Muscle layer of duodenum (tissue), 2 donors: ENCODE measurements around the gene PAQR8.

Experiments
- H3K27ac ChIP-seq: one replicate; pipeline ENCODE4 v1.7.0; 2013; ENCODE audit warnings: mild to moderate bottlenecking, low read length
- H3K27me3 ChIP-seq: one replicate; pipeline ENCODE4 v1.7.0; 2013; ENCODE audit warnings: low read depth, mild to moderate bottlenecking, control low read depth, low read length
- H3K36me3 ChIP-seq, 2 donors: one replicate each; pipeline ENCODE4 v1.7.0; 2013; ENCODE audit warnings: low read length in 2 of 2, control low read depth in 1 of 2, mild to moderate bottlenecking in 1 of 2; ENCODE audit not compliant: insufficient read depth in 2 of 2, control insufficient read depth in 1 of 2
- H3K4me1 ChIP-seq, 2 donors: one replicate each; pipeline ENCODE4 v1.7.0; 2013; ENCODE audit warnings: low read length in 2 of 2, mild to moderate bottlenecking in 2 of 2, control low read depth in 1 of 2, moderate library complexity in 1 of 2; ENCODE audit not compliant: insufficient read depth in 2 of 2, control insufficient read depth in 1 of 2
- H3K4me3 ChIP-seq, 2 donors: one replicate each; pipeline ENCODE4 v1.7.0; 2013; ENCODE audit warnings: low read length in 2 of 2, low read depth in 1 of 2, mild to moderate bottlenecking in 1 of 2
- H3K9me3 ChIP-seq, 2 donors: one replicate each; pipeline ENCODE4 v1.7.0; 2013; ENCODE audit warnings: low read length in 2 of 2, control low read depth in 1 of 2, mild to moderate bottlenecking in 1 of 2; ENCODE audit not compliant: control insufficient read depth in 1 of 2
- donor health status: healthy.

Gene PAQR8

DNA sequence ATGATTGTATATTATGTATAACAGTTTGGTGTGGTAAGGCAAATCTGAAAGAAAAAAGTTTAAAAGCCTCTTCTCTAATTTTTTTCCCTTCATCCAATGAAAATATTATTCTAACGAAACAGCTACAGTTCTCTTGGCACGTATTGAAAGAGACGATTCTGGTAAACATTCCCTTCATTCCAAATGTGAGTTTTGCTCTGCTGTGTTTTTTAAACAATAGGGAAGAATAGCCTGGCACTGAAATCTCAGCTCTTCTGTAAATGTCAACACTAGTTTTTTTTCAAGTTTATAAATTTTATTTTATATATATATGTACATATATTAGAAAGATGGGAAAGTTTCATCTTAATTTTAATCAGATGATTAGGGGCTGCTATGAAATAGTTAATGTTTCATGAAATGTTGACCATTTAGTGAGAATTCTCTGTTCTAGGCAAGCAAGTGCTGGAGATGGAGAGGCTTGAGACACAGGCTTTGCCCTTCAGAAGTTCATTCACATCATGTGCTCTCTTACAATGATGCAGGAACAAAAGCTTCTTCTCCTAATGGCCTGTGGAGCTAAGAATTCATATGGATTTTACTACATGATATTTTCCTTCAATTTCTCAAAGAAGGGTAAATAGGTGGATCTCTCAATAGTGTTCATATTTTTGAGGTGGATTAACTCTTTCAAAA, 4.1 kb downstream of the PAQR8 start:
- peaks cover 0 to 8% of the 10 kb centered on the region in 2 donors for H3K36me3 ChIP-seq
- no peak overlapping the region for H3K27ac ChIP-seq
- H3K4me1 ChIP-seq, result peaks cover 6 to 26% of the 10 kb centered on the region in 2 donors
- no peaks in the 10 kb centered on the region for H3K27me3 ChIP-seq
- no peaks in the 10 kb centered on the region for H3K9me3 ChIP-seq
- H3K4me3 ChIP-seq, result no peak overlapping the region

DNA sequence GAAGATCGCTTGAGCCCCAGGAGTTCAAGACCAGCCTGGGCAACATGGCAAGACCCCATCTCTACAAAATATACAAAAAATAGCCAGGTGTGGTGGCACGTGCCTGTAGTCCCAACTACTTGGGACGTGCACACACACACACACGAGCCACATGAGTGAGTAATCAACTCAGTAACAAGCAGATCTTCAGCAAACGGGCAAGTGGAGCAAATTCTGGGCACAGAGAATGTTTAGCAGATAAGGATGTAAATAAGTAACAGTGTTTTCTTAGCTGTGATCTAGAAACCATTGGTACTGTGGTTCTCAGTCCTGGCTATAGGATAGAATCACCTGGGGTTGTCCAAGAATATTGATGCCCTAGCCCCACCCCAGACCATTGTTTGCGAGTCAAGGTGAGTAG, 6.1 kb downstream of the PAQR8 start:
- Histone ChIP-seq H3K4me1 (peaks cover 0 to 20% of the 10 kb centered on the region in 2 donors), H3K9me3 (no peaks in the 10 kb centered on the region), H3K27me3 (no peaks in the 10 kb centered on the region), H3K4me3 (no peak overlapping the region), H3K27ac (no peak overlapping the region), H3K36me3 (peaks cover 0 to 8% of the 10 kb centered on the region in 2 donors)

DNA sequence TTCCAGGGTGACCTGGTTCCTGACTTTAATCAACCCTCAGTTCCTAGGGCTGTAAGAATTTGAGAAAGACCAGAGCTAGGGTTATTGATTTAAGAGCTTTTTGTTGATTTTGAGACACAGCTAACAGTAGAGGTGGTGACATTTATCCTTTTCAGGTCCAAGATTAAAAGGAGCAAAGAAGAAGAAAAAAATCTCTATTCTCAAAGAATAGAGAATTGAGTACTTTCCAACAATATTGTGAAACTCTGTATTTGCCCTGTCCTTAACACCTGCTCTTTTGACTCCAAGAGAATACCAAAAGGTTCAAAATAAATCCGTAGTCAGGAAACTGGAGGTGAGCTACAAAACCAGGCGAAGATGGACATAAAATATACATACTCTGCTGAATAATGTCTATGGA, 7.3 kb downstream of the PAQR8 start:
- Histone ChIP-seq H3K36me3 (peaks cover 0 to 8% of the 10 kb centered on the region in 2 donors), H3K4me3 (no peak overlapping the region), H3K27me3 (no peaks in the 10 kb centered on the region), H3K9me3 (no peaks in the 10 kb centered on the region), H3K27ac (no peak overlapping the region), H3K4me1 (peaks cover 0 to 9% of the 10 kb centered on the region in 2 donors)

DNA sequence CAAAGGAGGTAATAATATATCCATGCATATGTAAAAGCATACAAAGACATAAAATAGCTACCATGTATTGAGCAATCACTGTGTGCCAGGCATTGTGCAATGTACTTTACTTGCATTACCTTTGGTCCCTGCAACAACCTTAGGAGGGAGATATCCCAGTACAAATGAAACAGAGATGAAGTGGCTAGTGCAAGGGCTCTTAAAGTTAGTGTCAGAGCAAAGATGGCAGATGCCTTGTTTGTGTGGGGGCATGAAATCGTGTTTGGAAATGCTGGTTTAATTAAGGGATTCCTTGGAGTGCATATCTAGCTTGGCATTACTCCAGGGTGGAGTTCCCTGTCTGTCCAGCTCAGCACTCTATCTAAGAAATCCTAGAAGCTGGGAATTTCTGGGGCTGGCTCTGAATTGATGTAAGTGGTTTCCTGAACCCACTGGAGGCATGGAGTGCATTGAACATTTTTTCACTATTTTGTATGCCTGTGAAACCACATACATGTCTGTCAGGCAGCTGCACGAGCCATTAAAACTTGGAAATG, 9.8 kb downstream of the PAQR8 start:
- no peak overlapping the region for H3K27ac ChIP-seq
- H3K36me3 ChIP-seq, result peaks cover 0 to 8% of the 10 kb centered on the region in 2 donors
- no peak overlapping the region for H3K4me3 ChIP-seq
- peaks cover 2 to 5% of the 10 kb centered on the region in 2 donors for H3K4me1 ChIP-seq
- no peaks in the 10 kb centered on the region for H3K9me3 ChIP-seq
- H3K27me3 ChIP-seq, result no peaks in the 10 kb centered on the region

DNA sequence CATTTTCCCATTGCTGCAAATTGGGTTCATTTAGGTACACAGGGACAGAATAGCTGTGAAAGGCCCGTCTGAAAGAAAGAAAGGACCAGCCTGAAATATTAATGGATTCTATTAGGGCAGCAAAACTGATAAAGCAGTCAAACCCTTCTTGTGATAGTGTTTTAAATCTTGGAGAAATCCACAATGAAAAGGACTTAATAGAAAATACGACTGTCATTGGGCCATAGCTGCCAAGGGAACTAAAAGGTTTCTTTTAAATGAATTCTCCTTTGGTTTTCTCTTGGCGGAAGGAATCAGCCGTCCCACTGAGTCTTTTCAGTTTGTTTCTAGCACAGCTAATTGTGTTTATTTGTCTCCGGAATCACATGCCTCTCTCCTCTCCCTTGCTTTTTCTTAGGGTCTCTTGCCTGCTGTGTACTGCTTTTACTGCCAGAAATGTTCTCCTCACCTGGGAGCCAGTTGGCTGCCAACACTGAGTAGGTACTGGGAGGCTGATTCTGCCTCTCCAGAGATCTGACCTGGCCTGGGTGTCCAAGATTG, 11.3 kb downstream of the PAQR8 start:
- Histone ChIP-seq H3K27ac (no peak overlapping the region), H3K4me3 (no peak overlapping the region), H3K4me1 (peaks cover 5 to 6% of the 10 kb centered on the region in 2 donors), H3K9me3 (no peaks in the 10 kb centered on the region), H3K36me3 (peaks cover 0 to 3% of the 10 kb centered on the region in 2 donors), H3K27me3 (no peaks in the 10 kb centered on the region)

DNA sequence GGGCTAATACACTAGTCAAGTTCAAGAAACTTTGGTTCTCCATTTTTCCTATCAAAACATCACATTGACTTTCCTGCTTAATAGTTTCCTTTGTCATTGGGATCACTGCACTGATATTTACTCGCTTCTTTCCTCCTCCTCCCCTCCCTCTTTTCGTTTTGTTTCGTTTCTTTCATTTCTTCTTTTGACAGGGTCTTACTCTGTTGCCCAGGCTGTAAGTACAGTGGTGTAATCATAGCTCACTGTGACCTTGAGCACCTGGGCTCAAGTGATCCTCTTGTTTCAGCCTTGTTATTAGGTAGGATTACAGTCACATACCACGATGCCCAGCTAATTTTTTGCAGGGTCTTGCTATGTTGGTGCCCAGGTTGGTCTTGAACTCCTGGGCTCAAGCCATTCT, 12.3 kb downstream of the PAQR8 start:
- Histone ChIP-seq H3K27ac (no peak overlapping the region), H3K4me1 (peaks cover 5 to 6% of the 10 kb centered on the region in 2 donors), H3K36me3 (no peaks in the 10 kb centered on the region), H3K9me3 (no peaks in the 10 kb centered on the region), H3K4me3 (no peak overlapping the region), H3K27me3 (no peaks in the 10 kb centered on the region)

DNA sequence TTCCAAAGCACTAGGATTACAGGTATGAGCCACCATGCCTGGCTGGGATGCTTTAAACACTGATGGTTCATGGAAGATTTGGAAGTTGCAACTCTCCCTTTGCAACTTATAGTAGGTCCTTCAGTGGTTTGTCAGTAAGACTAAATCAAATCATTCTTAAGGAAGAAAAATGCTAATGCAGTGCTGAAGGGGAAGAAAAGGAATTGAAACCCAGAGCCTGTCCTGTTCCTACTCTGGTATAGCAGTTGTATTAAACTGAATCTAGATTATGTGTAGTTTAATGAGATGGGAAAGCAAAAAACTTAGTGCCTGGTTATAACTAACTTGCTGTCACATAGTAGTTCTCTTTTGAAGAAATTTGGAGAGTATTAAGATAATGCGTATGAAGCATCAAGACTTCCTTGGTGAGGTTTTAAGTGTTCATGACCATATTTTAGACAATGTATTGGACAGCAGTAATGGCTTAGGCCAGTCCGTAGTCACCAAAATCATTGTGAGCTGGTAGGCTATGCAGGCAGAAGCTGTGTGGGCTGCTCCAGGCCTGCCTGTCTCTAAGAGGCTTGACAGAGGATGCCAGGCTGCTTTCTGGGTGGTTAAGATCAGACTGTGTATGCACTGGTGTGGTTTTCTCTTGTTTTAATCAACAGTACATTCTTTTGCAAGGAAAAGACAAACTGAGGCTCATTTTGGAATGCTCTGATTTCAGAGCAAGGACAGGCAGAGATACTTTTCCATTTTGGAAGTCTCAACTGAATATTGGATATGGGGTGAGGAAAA, 14.0 kb downstream of the PAQR8 start:
- Histone ChIP-seq H3K27ac (no peak overlapping the region), H3K27me3 (no peaks in the 10 kb centered on the region), H3K36me3 (no peaks in the 10 kb centered on the region), H3K9me3 (no peaks in the 10 kb centered on the region), H3K4me3 (no peak overlapping the region), H3K4me1 (peaks cover 5 to 6% of the 10 kb centered on the region in 2 donors)

DNA sequence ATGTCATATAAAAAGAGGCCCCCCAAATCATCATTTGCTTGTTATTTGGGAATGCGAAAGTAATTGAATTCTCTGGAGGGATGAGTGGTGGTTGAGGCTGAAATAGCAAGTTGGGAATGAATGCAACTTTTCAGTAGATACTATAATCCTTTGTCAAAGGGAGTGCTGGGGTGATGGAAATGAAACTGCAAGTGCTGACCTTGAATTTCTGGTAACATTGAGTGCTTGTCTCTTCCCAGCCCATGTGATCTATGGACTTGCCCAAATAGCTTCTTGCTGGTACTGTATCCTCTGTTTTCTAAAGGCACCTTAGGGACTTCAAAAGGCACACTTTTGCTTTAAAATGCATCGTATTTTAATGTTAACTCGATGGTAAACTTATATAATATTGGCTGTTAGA, 14.8 kb downstream of the PAQR8 start:
- H3K27ac ChIP-seq, result no peak overlapping the region
- no peaks in the 10 kb centered on the region for H3K27me3 ChIP-seq
- H3K4me1 ChIP-seq, result peaks cover 5 to 6% of the 10 kb centered on the region in 2 donors
- no peaks in the 10 kb centered on the region for H3K9me3 ChIP-seq
- H3K36me3 ChIP-seq, result no peaks in the 10 kb centered on the region
- no peak overlapping the region for H3K4me3 ChIP-seq

DNA sequence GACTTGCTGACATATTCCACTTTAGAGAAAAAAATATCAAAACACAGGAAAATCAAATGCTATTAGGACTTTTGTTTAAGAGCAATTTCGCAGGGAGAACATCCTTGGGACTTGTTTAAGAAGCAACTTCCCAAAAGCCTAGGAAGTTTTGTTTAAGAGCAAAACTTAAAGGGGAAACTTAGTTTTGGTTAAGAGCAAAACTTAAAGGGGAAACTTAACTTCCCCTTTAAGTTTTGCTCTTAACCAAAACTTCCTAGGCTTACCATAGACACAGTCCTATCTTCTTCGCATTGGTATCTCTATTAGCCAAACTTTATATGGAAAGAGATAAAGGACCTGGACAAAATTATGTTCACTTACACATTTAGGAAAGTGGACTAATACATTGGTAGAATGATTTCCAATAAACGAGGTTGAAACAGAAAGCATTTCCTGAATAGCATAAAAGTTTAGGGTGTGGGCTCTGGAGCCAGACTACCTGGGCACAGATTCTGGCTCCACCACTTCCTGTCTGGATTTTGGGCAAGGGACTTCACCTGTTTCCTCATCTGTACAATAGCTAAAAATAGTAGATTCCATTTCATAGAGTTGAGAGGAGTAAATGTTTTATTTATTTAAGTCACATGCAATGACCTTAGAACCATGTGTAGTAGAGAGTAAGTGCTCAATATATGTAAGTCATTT, 15.7 kb downstream of the PAQR8 start:
- Histone ChIP-seq H3K36me3 (peaks cover 0 to 3% of the 10 kb centered on the region in 2 donors), H3K4me3 (no peak overlapping the region), H3K9me3 (no peaks in the 10 kb centered on the region), H3K27me3 (no peaks in the 10 kb centered on the region), H3K4me1 (peaks cover 5 to 6% of the 10 kb centered on the region in 2 donors), H3K27ac (no peak overlapping the region)

DNA sequence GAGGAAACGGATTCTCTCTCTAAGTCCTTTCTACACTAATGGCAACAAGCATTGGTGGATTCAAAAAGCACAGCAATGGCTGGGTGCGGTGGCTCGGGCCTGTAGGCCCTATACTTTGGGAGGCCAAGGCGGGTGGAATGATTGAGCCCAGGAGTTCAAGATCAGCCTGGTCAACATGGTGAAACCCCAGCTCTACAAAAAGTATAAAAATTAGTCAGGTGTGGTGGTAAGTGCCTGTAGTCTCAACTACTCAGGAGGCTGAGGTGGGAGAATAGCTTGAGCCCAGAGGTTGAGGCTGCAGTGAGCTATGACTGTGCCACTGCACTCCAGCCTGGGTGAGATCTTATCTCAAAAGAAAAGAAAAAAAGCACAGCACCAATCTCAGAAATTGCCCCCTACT, 19.3 kb downstream of the PAQR8 start:
- H3K9me3 ChIP-seq, result no peaks in the 10 kb centered on the region
- H3K36me3 ChIP-seq, result peaks cover 0 to 3% of the 10 kb centered on the region in 2 donors
- no peak overlapping the region for H3K27ac ChIP-seq
- H3K4me3 ChIP-seq, result no peak overlapping the region
- H3K4me1 ChIP-seq, result peaks cover 0 to 6% of the 10 kb centered on the region in 2 donors
- no peaks in the 10 kb centered on the region for H3K27me3 ChIP-seq
